ENCODE results near the gene HPCAL1. TPM values are rescaled to one million over a fixed set of nuclear protein-coding genes. Genes with fewer than 3 reads are reported as not detected.

Gene HPCAL1
- total RNA-seq, 1 experiment from 2014 or later: 5.0 TPM

DNA sequence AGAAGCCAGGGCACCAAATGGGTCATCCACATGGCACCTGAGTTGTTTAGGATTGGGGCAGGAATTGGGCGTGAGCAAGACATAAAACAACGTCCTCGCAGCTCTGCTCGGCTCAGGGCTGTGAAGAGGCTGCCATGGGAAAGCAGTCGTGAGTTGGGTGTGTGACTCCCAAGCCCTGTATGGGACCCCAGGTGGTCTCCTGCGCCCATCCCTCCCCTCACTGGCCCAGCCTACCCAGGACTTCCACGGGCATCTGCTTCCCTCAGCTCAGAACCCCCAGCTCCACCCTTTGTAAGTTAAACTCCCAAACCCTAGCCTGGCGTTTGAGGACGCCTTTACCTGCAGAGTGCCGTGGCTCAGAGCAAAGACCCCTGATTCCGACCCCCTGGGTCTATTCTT lies 23.2 kb upstream of the HPCAL1 start:
- no peaks in the 10 kb centered on the region for H3K79me2 ChIP-seq (ENCODE audit: low read length)
- DNase-seq: no peak
- H3K4me1 ChIP-seq (ENCODE audit: low read length): no peaks in the 10 kb centered on the region
- no peak overlapping the region for H3K9ac ChIP-seq (ENCODE audit: low read length)
- H3K27ac ChIP-seq (ENCODE audit: low read length): no peak overlapping the region
- H4K20me1 ChIP-seq (ENCODE audit: insufficient read depth, low read depth, low read length): no peaks in the 10 kb centered on the region
- H3K4me2 ChIP-seq (ENCODE audit: low read depth, low read length, poor library complexity, severe bottlenecking): no peak overlapping the region
- no peaks in the 10 kb centered on the region for H3K9me2 ChIP-seq (replicated peaks; ENCODE audit: insufficient read depth, low read length)
- no peaks in the 10 kb centered on the region for H3K36me3 ChIP-seq (ENCODE audit: insufficient read depth, low read length)
- H3K4me3 ChIP-seq (ENCODE audit: low read length): no peak overlapping the region
- no peaks in the 10 kb centered on the region for H3K27me3 ChIP-seq (ENCODE audit: low read length)
- no peak overlapping the region for H2AFZ ChIP-seq (ENCODE audit: low read length)
- H3K9me3 ChIP-seq (ENCODE audit: low read length): no peaks in the 10 kb centered on the region

DNA sequence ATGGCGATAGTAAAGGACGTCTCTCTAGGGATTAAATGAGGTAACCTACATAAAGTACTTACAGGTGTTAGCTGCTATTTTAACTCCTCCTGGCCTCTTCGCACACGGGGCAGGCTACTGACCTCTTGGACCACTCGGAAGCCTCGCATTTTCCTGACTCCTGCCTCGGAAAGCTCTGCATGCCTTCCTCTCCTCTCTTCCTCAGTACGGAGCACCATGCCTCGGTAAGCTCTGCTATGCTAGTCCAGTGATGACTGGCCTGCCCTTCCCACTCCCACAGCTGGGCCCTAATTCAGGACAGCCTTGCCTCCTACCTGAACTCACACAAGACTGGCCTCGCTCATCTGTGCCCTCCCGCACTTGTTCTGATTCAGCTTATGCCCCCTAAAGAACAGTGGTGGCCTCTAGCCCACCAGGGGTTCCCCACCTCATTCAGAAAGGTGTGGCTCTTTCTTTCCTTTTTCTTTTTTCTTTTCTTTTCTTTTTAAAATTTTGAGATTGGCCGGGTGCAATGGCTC lies 22.7 kb upstream of the HPCAL1 start:
- Histone ChIP-seq H3K27ac (ENCODE audit: low read length) (no peak overlapping the region), H3K9me3 (ENCODE audit: low read length) (no peaks in the 10 kb centered on the region), H3K36me3 (ENCODE audit: insufficient read depth, low read length) (no peaks in the 10 kb centered on the region), H3K9me2 (replicated peaks; ENCODE audit: insufficient read depth, low read length) (no peaks in the 10 kb centered on the region), H3K4me2 (ENCODE audit: low read depth, low read length, poor library complexity, severe bottlenecking) (no peak overlapping the region), H3K79me2 (ENCODE audit: low read length) (no peaks in the 10 kb centered on the region), H3K4me3 (ENCODE audit: low read length) (no peak overlapping the region), H3K4me1 (ENCODE audit: low read length) (no peaks in the 10 kb centered on the region), H2AFZ (ENCODE audit: low read length) (no peak overlapping the region), H3K9ac (ENCODE audit: low read length) (no peak overlapping the region), H4K20me1 (ENCODE audit: insufficient read depth, low read depth, low read length) (no peaks in the 10 kb centered on the region), H3K27me3 (ENCODE audit: low read length) (no peaks in the 10 kb centered on the region)
- DNase-seq: no peak

- Histone ChIP-seq H3K9me3 (ENCODE audit: low read length) (no peaks in the 10 kb centered on the region), H3K9me2 (replicated peaks; ENCODE audit: insufficient read depth, low read length) (no peaks in the 10 kb centered on the region), H4K20me1 (ENCODE audit: insufficient read depth, low read depth, low read length) (no peaks in the 10 kb centered on the region), H3K36me3 (ENCODE audit: insufficient read depth, low read length) (no peaks in the 10 kb centered on the region), H3K27ac (ENCODE audit: low read length) (no peak overlapping the region), H3K79me2 (ENCODE audit: low read length) (no peaks in the 10 kb centered on the region), H2AFZ (ENCODE audit: low read length) (no peak overlapping the region), H3K4me3 (ENCODE audit: low read length) (no peak overlapping the region), H3K27me3 (ENCODE audit: low read length) (no peaks in the 10 kb centered on the region), H3K4me2 (ENCODE audit: low read depth, low read length, poor library complexity, severe bottlenecking) (no peak overlapping the region), H3K9ac (ENCODE audit: low read length) (no peak overlapping the region), H3K4me1 (ENCODE audit: low read length) (no peaks in the 10 kb centered on the region)
- DNase-seq: no peak
Measured at GRCh38 chr2:10281891-10282290, 20.8 kb upstream of the HPCAL1 start.

GRCh38 chr2:10282611-10283105 lies 20.0 kb upstream of the HPCAL1 start:
- no peaks in the 10 kb centered on the region for H3K79me2 ChIP-seq (ENCODE audit: low read length)
- no peak overlapping the region for H3K9ac ChIP-seq (ENCODE audit: low read length)
- H4K20me1 ChIP-seq (ENCODE audit: insufficient read depth, low read depth, low read length): no peaks in the 10 kb centered on the region
- DNase-seq: no peak
- no peak overlapping the region for H3K4me3 ChIP-seq (ENCODE audit: low read length)
- H3K36me3 ChIP-seq (ENCODE audit: insufficient read depth, low read length): no peaks in the 10 kb centered on the region
- H3K4me2 ChIP-seq (ENCODE audit: low read depth, low read length, poor library complexity, severe bottlenecking): no peak overlapping the region
- no peaks in the 10 kb centered on the region for H3K9me2 ChIP-seq (replicated peaks; ENCODE audit: insufficient read depth, low read length)
- H3K9me3 ChIP-seq (ENCODE audit: low read length): no peaks in the 10 kb centered on the region
- H3K4me1 ChIP-seq (ENCODE audit: low read length): no peaks in the 10 kb centered on the region
- no peaks in the 10 kb centered on the region for H3K27me3 ChIP-seq (ENCODE audit: low read length)
- no peak overlapping the region for H3K27ac ChIP-seq (ENCODE audit: low read length)
- H2AFZ ChIP-seq (ENCODE audit: low read length): no peak overlapping the region

DNA sequence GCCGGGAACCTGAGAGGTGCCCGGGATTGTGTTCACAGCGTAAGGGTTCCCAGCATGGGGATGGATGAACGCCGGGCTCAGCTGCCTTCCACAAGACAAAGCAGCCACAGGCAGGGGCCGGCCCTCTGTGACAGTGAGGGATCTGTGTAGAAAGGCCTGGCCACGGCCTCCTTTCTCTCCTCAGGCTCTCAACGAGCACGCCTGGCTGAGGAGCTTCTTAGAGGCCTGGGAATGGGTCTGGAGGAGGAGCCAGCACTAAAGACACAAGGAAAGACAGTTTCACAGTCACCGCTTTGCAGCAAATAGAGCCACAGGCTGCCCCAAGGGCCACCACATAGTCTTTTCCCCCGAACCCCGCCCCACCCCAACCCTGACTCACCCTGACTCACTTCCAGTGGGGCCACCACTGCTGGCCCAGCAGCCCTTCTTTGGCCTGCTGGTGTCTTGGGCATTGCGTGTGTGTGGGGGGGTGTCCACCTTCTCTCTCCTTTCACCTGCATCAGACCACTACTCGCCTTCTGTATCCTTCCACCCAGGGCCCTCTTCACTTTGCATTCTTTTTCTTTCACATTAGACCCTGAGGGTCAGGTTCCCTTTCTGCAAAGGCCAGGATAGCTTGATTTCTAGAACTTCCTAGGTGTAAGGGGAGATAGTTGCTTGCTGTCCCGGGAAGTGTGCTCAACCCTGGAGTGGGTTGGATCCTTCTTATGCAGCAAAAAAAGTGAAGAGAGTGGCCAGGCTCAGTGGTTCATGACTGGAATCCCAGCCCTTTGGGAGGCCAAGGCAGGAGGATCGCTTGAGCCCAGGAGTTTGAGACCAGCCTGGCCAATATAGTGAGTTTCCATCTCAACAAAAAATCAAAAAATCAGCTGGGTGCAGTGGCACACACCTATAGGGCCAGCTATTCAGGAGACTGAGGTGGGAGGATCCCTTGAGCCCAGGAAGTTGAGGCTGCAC lies 19.3 kb upstream of the HPCAL1 start:
- Histone ChIP-seq H3K36me3 (ENCODE audit: insufficient read depth, low read length) (no peaks in the 10 kb centered on the region), H3K9me2 (replicated peaks; ENCODE audit: insufficient read depth, low read length) (no peaks in the 10 kb centered on the region), H3K9me3 (ENCODE audit: low read length) (no peaks in the 10 kb centered on the region), H3K4me3 (ENCODE audit: low read length) (no peak overlapping the region), H3K27ac (ENCODE audit: low read length) (no peak overlapping the region), H4K20me1 (ENCODE audit: insufficient read depth, low read depth, low read length) (no peaks in the 10 kb centered on the region), H3K9ac (ENCODE audit: low read length) (no peak overlapping the region), H3K27me3 (ENCODE audit: low read length) (no peaks in the 10 kb centered on the region), H3K4me1 (ENCODE audit: low read length) (no peaks in the 10 kb centered on the region), H3K4me2 (ENCODE audit: low read depth, low read length, poor library complexity, severe bottlenecking) (no peak overlapping the region), H2AFZ (ENCODE audit: low read length) (no peak overlapping the region), H3K79me2 (ENCODE audit: low read length) (no peaks in the 10 kb centered on the region)
- DNase-seq: no peak

GRCh38 chr2:10284108-10284870 lies 18.4 kb upstream of the HPCAL1 start:
- no peaks in the 10 kb centered on the region for H3K36me3 ChIP-seq (ENCODE audit: insufficient read depth, low read length)
- H3K4me1 ChIP-seq (ENCODE audit: low read length): no peaks in the 10 kb centered on the region
- H3K9me3 ChIP-seq (ENCODE audit: low read length): no peaks in the 10 kb centered on the region
- H2AFZ ChIP-seq (ENCODE audit: low read length): no peak overlapping the region
- H3K27ac ChIP-seq (ENCODE audit: low read length): no peak overlapping the region
- no peak overlapping the region for H3K9ac ChIP-seq (ENCODE audit: low read length)
- no peaks in the 10 kb centered on the region for H3K27me3 ChIP-seq (ENCODE audit: low read length)
- H3K9me2 ChIP-seq (replicated peaks; ENCODE audit: insufficient read depth, low read length): no peaks in the 10 kb centered on the region
- H3K4me2 ChIP-seq (ENCODE audit: low read depth, low read length, poor library complexity, severe bottlenecking): no peak overlapping the region
- H3K4me3 ChIP-seq (ENCODE audit: low read length): no peak overlapping the region
- no peaks in the 10 kb centered on the region for H4K20me1 ChIP-seq (ENCODE audit: insufficient read depth, low read depth, low read length)
- no peak for DNase-seq
- no peaks in the 10 kb centered on the region for H3K79me2 ChIP-seq (ENCODE audit: low read length)

- Histone ChIP-seq H3K27me3 (ENCODE audit: low read length) (no peaks in the 10 kb centered on the region), H3K4me2 (ENCODE audit: low read depth, low read length, poor library complexity, severe bottlenecking) (no peak overlapping the region), H2AFZ (ENCODE audit: low read length) (no peak overlapping the region), H3K9ac (ENCODE audit: low read length) (no peak overlapping the region), H4K20me1 (ENCODE audit: insufficient read depth, low read depth, low read length) (no peaks in the 10 kb centered on the region), H3K9me3 (ENCODE audit: low read length) (no peaks in the 10 kb centered on the region), H3K27ac (ENCODE audit: low read length) (no peak overlapping the region), H3K4me1 (ENCODE audit: low read length) (no peaks in the 10 kb centered on the region), H3K36me3 (ENCODE audit: insufficient read depth, low read length) (no peaks in the 10 kb centered on the region), H3K9me2 (replicated peaks; ENCODE audit: insufficient read depth, low read length) (no peaks in the 10 kb centered on the region), H3K79me2 (ENCODE audit: low read length) (no peaks in the 10 kb centered on the region), H3K4me3 (ENCODE audit: low read length) (no peak overlapping the region)
- DNase-seq: no peak
Measured at GRCh38 chr2:10285191-10285555, 17.5 kb upstream of the HPCAL1 start.

DNA sequence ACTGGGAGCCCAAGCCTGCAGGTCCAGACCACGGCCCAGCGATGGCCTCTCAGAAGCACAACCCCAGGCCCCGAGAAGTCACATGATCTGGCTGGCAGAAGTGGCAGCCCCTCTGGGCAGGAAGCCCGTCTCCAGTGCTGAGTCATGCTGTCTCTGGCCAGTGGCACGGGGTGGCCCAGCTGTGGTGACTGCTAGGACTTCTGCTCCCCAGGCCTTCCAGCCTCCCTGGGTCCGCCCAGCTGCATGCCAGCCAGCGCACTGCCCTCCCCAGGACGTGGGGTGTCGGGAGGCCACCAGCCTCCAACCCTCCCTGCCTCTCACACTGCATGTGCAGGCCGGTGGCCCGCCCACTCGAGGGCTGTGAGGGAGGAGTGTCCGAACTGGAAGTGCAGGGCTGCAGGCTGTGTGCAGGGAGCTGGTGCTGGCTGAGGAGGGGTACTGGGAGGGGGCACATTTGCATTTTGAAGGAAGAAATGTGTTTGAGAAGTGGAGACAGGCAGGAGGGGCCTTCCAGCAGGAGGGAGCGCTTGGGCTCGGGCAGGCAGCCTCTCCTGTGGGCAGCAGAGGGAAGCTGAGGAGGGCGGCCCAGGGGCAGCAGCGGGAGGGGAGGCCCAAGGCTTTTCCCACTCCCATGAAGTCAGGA lies 17.0 kb upstream of the HPCAL1 start:
- H3K9ac ChIP-seq (ENCODE audit: low read length): no peak overlapping the region
- H3K9me3 ChIP-seq (ENCODE audit: low read length): no peaks in the 10 kb centered on the region
- H2AFZ ChIP-seq (ENCODE audit: low read length): no peak overlapping the region

More for the DNA sequence above, 17.0 kb upstream of the HPCAL1 start:
- no peaks in the 10 kb centered on the region for H4K20me1 ChIP-seq (ENCODE audit: insufficient read depth, low read depth, low read length)
- no peak overlapping the region for H3K4me3 ChIP-seq (ENCODE audit: low read length)
- DNase-seq: no peak
- no peaks in the 10 kb centered on the region for H3K27me3 ChIP-seq (ENCODE audit: low read length)
- no peak overlapping the region for H3K27ac ChIP-seq (ENCODE audit: low read length)
- no peaks in the 10 kb centered on the region for H3K79me2 ChIP-seq (ENCODE audit: low read length)
- no peaks in the 10 kb centered on the region for H3K4me1 ChIP-seq (ENCODE audit: low read length)
- no peaks in the 10 kb centered on the region for H3K36me3 ChIP-seq (ENCODE audit: insufficient read depth, low read length)
- H3K4me2 ChIP-seq (ENCODE audit: low read depth, low read length, poor library complexity, severe bottlenecking): no peak overlapping the region
- no peaks in the 10 kb centered on the region for H3K9me2 ChIP-seq (replicated peaks; ENCODE audit: insufficient read depth, low read length)
